NCI-H2081 treated with DMSO at 0.1 percent for 48 hours (cell line): ENCODE results near the gene KCNB1.

Experiments
- DNase-seq: peaks from one replicate; lab custom pipeline; 2025; lab: John Stamatoyannopoulos, UW

KCNB1 gene

DNA sequence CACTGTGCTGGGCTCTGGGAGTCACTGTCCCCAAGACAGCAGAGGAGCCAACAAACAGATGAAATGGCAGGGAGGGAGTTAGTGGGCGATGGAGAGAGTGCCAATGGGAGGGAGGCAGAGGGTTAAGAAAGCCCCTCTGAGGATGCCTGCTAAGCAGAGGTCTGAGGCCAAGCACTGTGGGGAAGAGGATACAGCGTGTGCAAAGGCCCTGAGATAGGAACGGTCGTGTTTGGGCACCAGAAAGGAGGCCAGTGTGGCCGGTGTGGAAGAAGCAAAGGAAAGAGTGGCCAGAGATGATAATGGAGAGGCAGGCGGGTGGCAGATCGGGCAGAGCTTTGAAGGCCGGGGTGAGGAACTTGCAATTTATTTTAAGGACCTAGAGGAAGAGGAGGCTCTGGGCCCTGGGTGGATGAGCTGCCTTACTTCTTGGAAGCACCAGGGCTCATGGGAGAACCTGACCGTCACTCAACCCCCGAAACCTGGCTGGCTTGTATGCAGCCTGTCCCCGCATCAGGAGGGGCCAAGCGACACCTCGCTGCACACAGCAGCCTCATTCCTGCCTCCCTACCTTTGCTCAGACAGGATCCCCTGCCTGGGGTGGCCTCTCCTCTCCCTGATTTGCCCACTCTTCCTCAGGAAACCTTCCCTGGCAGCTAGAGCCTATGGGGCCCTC is 73.0 kb downstream of the KCNB1 start:
- no peak for DNase-seq

DNA sequence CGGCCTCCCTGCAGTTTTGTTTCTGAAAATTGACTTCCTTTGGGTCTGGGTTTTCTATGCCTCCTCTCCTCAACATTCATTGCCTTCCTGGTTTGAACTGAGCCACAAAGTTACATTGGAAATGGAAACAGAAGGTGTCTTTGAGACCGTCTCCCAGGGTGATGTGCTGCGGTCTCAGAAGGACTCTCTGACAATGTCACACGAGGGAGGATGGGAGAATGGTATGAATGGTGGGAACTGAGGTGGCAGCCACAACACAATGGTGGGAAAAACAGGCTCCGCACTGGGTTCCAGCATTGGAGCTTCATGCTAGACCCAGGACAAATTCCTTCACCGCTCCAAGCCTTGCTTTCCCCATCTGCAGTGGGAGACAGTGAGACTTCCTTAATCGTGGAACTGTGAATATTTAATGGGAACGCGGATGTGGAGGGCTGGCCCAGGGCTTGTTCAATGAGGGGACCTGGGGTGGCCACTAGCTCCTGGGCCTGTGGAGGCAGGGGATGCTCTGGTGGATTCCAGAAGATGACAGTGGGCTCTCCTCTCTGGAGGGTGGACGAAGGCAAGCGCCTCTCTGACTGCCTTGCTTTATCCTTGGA is 73.9 kb downstream of the KCNB1 start:
- no peak for DNase-seq

DNA sequence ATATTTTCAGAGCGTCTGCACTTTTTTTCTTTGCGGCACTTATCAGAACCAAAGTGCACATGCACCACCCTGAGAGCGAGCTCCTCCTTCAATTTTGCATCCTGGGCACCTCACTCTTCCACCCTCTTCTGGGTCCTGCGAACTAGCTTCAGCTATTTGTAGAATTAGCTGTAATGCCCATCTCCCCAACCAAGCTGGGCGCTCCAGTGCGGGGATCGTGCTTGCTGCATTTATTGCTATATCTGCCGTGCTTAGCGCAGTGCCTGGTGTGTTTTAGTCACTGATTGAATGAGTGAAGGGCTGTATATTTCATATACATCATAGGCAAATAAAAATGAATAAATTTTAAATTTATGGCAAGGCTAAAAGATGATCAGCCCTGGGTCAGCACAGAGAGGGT is 75.8 kb downstream of the KCNB1 start:
- no peak for DNase-seq

- DNase-seq = no peak
Measured at GRCh38 chr20:49405696-49406095, 76.8 kb downstream of the KCNB1 start.

- DNase-seq = no peak
Measured at GRCh38 chr20:49405062-49405683, 77.3 kb downstream of the KCNB1 start.

DNA sequence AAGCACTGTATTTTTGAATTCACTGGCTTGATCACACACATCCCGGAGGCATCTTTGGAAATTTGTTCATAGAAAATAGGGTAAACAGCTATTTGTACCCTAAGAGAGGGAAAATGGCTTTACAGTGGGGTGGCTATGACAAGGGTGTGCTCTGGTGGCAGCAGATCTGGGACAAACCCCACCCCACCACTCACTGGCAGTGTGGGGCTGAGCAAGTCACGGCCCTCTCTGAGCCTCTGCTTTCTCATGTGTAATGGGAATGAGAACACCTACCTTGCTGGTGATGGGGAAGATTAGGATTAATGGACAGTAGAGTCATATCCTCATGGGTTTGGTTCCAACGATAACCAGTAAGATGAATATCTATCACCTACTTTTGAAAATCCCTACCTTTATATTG is 78.0 kb downstream of the KCNB1 start:
- DNase-seq = no peak

DNA sequence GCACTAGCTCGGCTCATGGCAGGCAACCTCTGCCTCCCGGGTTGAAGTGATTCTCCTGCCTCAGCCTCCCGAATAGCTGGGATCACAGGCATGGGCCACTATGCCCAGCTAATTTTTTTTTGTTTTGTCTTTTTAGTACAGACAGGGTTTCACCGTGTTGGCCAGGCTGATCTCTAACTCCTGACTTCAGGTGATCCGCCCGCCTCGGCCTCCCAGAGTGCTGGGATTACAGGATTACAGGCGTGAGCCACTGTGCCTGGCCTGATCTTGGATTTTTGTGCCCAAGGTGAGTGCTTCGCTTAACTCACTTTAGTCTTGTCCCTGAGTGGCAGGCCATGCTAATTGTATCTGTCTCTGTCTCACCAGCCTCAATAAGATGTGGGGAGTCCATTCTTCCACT is 78.6 kb downstream of the KCNB1 start:
- DNase-seq = no peak

DNA sequence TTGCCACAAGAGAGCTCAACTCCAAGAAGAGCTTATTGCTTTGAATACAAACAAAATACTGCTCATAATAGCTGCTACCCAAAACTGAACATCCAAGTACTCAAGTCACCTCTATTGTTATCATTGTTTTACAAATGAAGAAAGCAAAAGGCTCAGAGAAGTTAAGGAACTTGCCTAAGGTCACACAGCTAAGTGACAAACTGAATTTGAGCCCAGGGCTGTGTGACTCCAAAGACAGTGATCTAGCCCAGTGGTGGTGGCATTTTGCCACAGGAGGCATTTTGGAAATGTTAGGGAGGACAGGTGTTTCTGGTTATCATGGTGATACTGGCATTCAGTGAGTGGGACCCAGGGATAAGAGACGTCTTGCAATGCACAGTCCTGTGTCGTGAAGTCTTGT is 79.5 kb downstream of the KCNB1 start:
- DNase-seq = no peak

- DNase-seq = no peak
Measured at GRCh38 chr20:49400904-49401303, 81.6 kb downstream of the KCNB1 start.

GRCh38 chr20:49400410-49400809 is 82.1 kb downstream of the KCNB1 start:
- no peak for DNase-seq

- no peak for DNase-seq
Measured at GRCh38 chr20:49399329-49399728, 83.1 kb downstream of the KCNB1 start.

DNA sequence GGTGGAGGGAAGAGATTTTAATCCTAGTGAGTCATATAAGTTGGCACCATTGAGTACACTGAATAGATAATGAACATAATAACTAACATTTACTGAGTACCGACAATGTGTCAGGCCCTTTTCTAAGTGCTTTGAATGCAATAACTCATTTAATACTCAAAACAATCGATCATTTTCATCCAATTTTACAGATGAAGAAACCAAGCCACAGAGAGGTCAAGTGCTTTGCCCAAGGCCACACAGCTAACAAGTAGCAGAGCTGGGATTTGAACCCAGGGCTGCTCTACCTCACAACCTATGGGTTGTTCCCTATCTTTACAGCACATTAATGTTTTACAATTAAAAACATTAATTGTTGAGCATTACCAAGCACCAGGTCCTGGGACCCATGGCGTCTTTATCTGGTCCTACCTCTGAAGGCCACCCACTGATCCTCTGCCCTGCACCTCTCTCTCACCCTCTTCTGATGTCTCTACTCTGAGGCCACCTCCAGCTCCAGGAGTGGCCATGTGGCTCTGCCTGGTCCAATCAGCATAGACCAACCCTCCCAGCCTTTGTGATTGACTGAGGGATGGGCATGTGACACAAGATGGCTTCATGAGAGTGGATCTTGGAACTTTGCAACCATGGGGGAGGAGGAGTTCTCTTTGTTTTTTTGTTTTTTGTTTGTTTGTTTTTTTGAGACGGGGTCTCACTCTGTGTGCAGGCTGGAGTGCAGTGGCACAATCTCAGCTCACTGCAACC is 83.9 kb downstream of the KCNB1 start:
- DNase-seq = no peak

- DNase-seq = no peak
Measured at GRCh38 chr20:49397525-49397924, 84.9 kb downstream of the KCNB1 start.

DNA sequence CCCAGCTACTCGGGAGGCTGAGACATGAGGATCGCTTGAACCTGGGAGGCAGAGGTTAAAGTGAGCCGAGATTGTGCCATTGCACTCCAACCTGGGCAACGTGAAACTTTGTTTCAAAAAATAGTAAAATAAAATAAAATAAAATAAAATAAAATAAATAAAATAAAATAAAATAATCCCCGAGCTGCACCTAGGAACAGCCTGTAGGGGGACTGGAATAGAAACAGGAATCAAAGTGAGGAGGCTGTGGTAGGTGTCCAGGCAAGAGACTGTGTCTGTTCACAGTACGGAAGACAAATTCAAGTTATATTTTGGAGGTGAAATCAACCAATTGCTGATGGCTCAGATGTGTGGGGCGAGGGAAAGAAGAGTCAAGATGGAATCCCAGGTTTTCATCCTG is 86.2 kb downstream of the KCNB1 start:
- no peak for DNase-seq

DNA sequence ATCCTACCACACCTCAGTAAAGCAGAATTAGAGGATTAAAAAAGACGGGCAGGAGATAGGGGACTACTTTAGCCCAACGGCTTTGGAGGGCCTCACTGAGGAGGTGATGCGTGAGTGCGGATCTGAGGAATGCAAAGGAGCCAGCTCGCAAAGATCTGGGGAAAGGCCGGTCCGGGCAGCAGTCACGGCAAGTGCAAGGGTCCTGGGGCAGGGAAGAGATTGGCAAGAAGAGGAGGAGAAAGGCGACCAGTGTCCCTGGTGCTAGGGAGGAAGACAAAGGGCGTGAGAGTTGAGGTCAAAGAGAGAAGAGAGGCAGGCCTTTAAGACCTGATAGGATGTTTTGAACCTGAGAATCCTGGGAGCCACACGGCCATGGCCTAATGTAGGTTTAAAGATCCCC is 86.8 kb downstream of the KCNB1 start:
- no peak for DNase-seq

- no peak for DNase-seq
Measured at GRCh38 chr20:49395183-49395582, 87.3 kb downstream of the KCNB1 start.

DNA sequence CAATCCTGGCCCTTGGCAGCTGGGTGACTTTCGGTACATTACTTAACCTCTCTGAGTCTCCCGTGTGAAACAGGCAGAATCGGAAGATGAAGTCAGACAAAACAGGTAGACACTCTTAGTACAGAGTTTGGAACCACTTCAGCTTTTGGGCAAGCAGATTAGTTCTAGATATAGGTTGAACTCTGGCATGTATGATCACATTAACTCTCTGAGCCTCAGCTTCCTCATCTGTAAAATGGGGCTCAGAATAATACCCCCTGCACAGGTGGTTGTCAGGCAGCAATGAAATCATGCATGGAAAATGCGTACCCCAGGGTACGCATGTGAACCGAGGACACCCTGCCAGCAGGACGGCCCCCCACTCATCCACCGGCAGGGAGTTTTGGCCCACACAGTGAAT is 87.7 kb downstream of the KCNB1 start:
- DNase-seq = no peak

DNA sequence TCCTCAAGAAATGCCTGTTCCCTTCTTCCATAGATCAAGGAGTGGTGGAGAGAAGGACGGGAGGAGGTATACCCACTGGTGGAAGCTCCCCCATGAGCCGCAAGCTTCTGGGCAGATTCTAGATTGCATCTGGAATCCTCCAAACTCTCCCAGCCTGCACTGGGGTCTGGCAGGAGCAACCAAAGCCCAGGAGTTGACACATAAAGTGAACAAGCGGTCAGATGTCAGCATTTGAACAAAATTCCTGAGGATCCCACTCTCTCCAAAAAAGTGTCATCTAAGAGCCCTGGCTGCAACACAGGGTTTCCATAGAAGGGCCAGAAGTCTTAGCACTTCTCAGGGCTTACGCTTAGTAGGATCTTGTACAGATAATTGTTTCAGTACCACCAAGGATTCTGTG is 88.2 kb downstream of the KCNB1 start:
- DNase-seq = no peak

DNA sequence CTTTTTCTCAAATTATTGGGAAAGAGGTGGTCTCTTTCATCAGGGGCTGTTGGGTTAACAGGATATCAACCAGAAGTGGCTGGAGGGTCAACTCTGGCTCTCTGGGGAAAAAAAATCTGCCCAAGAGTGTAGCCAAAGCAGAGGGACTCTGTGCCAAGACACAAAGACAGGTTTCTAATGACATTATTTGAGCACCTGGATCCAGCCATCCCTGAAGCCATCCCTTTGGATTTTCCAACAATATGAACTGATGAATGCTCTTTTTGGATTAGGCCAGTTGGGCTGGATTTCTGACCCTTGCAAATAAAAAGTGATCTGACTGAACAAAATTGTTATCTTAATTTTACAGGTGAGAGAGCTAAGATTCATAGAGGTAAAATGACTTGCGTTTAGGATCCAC is 88.7 kb downstream of the KCNB1 start:
- no peak for DNase-seq

DNA sequence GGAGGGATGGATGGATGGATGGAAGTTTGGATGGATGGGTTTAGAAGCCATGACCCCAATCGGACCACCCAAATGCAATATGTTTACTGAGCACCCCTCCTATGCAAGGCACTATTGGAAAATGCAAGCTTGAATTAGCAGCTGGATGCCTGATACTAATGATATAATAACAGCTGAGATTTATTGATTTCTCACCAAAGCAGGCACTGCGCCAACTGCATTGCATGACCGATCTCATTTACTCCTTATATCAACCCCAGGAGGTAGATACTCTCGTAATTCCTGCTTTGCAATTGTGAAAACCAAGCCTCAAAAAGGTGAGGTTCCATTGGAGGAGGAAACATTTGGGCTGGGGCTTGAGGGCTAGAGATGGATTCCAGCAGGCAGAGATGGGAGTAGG is 89.7 kb downstream of the KCNB1 start:
- DNase-seq = no peak

DNA sequence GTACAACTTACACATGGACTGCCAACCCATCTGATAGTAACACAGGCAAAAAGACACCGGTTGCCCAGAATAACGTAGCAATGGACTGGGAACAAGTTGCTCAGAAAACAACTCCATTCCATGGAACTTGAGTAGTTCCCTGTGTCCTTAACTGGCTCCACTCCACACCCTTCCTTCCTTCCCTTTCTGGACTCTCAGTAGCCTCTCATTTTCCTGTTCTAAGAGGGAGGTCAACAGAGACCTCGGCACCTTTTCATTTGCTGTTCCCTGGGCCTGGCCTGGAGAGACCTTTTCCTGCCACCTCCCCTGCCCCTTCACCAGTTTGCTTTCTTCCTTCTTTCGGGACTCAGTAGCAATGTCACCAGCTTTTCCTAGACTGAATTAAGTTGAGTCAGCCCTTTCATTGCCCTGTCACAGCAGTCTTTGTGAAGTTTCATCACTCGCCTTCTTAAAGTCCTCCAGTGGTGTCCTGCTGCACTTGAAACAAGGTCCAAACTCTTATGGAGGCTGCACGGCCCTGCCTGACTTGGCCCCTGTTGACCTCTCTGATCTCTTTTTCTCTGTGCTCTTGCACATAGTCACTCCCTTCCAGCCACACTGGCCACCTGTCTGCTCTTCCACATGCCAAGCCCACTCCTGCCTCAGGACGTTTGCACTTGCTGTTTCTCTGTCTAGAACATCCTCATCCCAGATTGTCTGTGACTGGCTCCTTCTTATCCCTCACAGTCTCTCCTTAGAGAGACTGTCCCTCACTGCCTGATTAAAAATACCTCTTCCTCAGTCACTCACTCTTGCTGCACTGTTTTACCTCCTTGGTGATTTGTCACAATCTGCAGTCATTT is 90.8 kb downstream of the KCNB1 start:
- DNase-seq = no peak

GRCh38 chr20:49389854-49390253 is 92.6 kb downstream of the KCNB1 start:
- DNase-seq = no peak
